Neuronal stem cell (in vitro differentiated cells): Measurements from ENCODE around the gene RFLNA.

Experiments
- DNase-seq: peaks from one replicate; pipeline ENCODE4 v3.0.0-alpha.2; 2013; ENCODE audit warnings: low spot score
- H2AFZ ChIP-seq: one replicate; pipeline ENCODE4 v1.6.1; 2013; ENCODE audit warnings: mild to moderate bottlenecking, low read length, inconsistent platforms
- H2AK5ac ChIP-seq: 2 replicates; pipeline ENCODE4 v1.6.1; 2013; ENCODE audit warnings: low read depth, mild to moderate bottlenecking, inconsistent platforms, low read length, moderate library complexity, mixed read lengths
- H2BK120ac ChIP-seq: 2 replicates; pipeline ENCODE4 v1.6.1; 2013; ENCODE audit warnings: low read depth, mild to moderate bottlenecking, inconsistent platforms, low read length, moderate library complexity, mixed read lengths
- H2BK12ac ChIP-seq: one replicate; pipeline ENCODE4 v1.6.1; 2013; ENCODE audit warnings: low read length, inconsistent platforms
- H2BK15ac ChIP-seq: 2 replicates; pipeline ENCODE4 v1.6.1; 2013; ENCODE audit warnings: mild to moderate bottlenecking, low read length, inconsistent platforms, mixed read lengths
- H2BK5ac ChIP-seq: one replicate; pipeline ENCODE4 v1.6.1; 2013; ENCODE audit warnings: inconsistent platforms, mild to moderate bottlenecking, low read length, moderate library complexity
- H3K14ac ChIP-seq: one replicate; pipeline ENCODE4 v1.6.1; 2013; ENCODE audit warnings: low read length, inconsistent platforms
- H3K18ac ChIP-seq: 2 replicates; pipeline ENCODE4 v1.6.1; 2013; ENCODE audit warnings: low read length, inconsistent platforms
- H3K23ac ChIP-seq: 2 replicates; pipeline ENCODE4 v1.6.1; 2013; ENCODE audit warnings: low read depth, mild to moderate bottlenecking, mixed read lengths, low read length, inconsistent platforms; ENCODE audit not compliant: poor library complexity
- H3K27ac ChIP-seq: replicated peaks from 3 replicates; pipeline ENCODE4 v1.5.1; 2013; ENCODE audit warnings: low read length, inconsistent platforms
- H3K27me3 ChIP-seq, 3 experiments: 2 replicates each; pipeline ENCODE4 v1.6.1; 2013; ENCODE audit warnings: low read length in 3 of 3, mild to moderate bottlenecking in 2 of 3, inconsistent platforms in 1 of 3, low read depth in 1 of 3, mixed read lengths in 1 of 3, moderate library complexity in 1 of 3; ENCODE audit not compliant: control insufficient read depth in 3 of 3, insufficient read depth in 3 of 3
- H3K36me3 ChIP-seq, 2 donors: replicated peaks in 1 of 2; 2 replicates each; pipeline ENCODE4 v1.6.1; 2013; ENCODE audit warnings: low read length in 2 of 2; ENCODE audit not compliant: control insufficient read depth in 2 of 2, insufficient read depth in 2 of 2
- H3K4ac ChIP-seq: 2 replicates; pipeline ENCODE4 v1.6.1; 2013; ENCODE audit warnings: inconsistent platforms, mild to moderate bottlenecking, low read length, moderate library complexity
- H3K4me1 ChIP-seq, 2 donors: 1 replicate in 1 of 2; 2 replicates in 1 of 2; pipeline ENCODE4 v1.6.1; 2013; ENCODE audit warnings: low read length in 2 of 2, low read depth in 1 of 2; ENCODE audit not compliant: control insufficient read depth in 2 of 2, insufficient read depth in 1 of 2
- H3K4me2 ChIP-seq: one replicate; pipeline ENCODE4 v1.6.1; 2013; ENCODE audit warnings: mild to moderate bottlenecking, low read length, inconsistent platforms; ENCODE audit not compliant: insufficient read depth, poor library complexity, severe bottlenecking
- H3K4me3 ChIP-seq, 2 donors: 2 replicates each; pipeline ENCODE4 v1.5.1; 2013; ENCODE audit warnings: low read length in 2 of 2, mild to moderate bottlenecking in 2 of 2, inconsistent platforms in 1 of 2, moderate library complexity in 1 of 2
- H3K79me1 ChIP-seq: one replicate; pipeline ENCODE4 v1.6.1; 2013; ENCODE audit warnings: low read depth, mild to moderate bottlenecking, inconsistent platforms, low read length, moderate library complexity
- H3K9ac ChIP-seq: one replicate; pipeline ENCODE4 v1.6.1; 2013; ENCODE audit warnings: mild to moderate bottlenecking, low read depth, low read length, inconsistent platforms; ENCODE audit not compliant: poor library complexity
- H3K9me3 ChIP-seq, 2 donors: replicated peaks in 1 of 2; 2 replicates each; pipeline versions ENCODE3 to v1.6.1; 2013; ENCODE audit warnings: low read length in 2 of 2, mild to moderate bottlenecking in 2 of 2, inconsistent platforms in 1 of 2, low read depth in 1 of 2, mixed read lengths in 1 of 2, moderate library complexity in 1 of 2; ENCODE audit not compliant: control insufficient read depth in 2 of 2, insufficient read depth in 1 of 2
- H4K8ac ChIP-seq: one replicate; pipeline ENCODE4 v1.6.1; 2013; ENCODE audit warnings: low read depth, mild to moderate bottlenecking, inconsistent platforms, low read length, moderate library complexity
- H4K91ac ChIP-seq: one replicate; pipeline ENCODE4 v1.6.1; 2013; ENCODE audit warnings: low read length, low read depth, mild to moderate bottlenecking, inconsistent platforms; ENCODE audit not compliant: poor library complexity
- WGBS, 2 donors: extraction: QIAGEN DNeasy Blood & Tissue Kit; methylation state at CpG; one replicate each; pipeline ENCODE4 v1.1.7; 2013; ENCODE audit warnings: missing lambda C conversion rate in 2 of 2, mixed read lengths in 1 of 2; ENCODE audit not compliant: insufficient read length in 2 of 2, insufficient replicate concordance in 1 of 2; ENCODE audit errors: extremely low coverage in 2 of 2; 5-methylcytosine and 5-hydroxymethylcytosine counted together

The RFLNA gene

GRCh38 chr12:124301084-124301654 is 6.3 kb downstream of the RFLNA start:
- Histone ChIP-seq H3K9me3 (no peaks in the 10 kb centered on the region), H2BK5ac (no peak overlapping the region), H3K4ac (no peak overlapping the region), H3K36me3 (no peaks in the 10 kb centered on the region), H3K18ac (no peak overlapping the region), H3K4me1 (peaks cover 0 to 5% of the 10 kb centered on the region in 2 donors), H3K4me3 (no peak overlapping the region), H3K27me3 (peaks cover 0 to 12% (median 2%) of the 10 kb centered on the region in 3 experiments), H3K4me2 (no peak overlapping the region), H3K23ac (no peak overlapping the region), H2AFZ (no peak overlapping the region), H3K27ac (no peak overlapping the region), H2BK120ac (no peak overlapping the region), H4K91ac (no peak overlapping the region), H2BK15ac (no peak overlapping the region), H3K14ac (no peak overlapping the region), H4K8ac (no peak overlapping the region), H2AK5ac (peak overlapping the region; percentile 88), H2BK12ac (no peak overlapping the region), H3K9ac (no peak overlapping the region), H3K79me1 (no peaks in the 10 kb centered on the region)
- DNase-seq: no peak
- no CpG with 5 or more reads among the region's 14 CpGs for WGBS, 2 donors

GRCh38 chr12:124302241-124302806 is 7.4 kb downstream of the RFLNA start:
- peaks cover 0 to under 1% (median 0%) of the 10 kb centered on the region in 3 experiments for H3K27me3 ChIP-seq
- no peak overlapping the region for H3K27ac ChIP-seq
- no peak overlapping the region for H2BK15ac ChIP-seq
- no peak overlapping the region for H4K8ac ChIP-seq
- H3K79me1 ChIP-seq: no peaks in the 10 kb centered on the region
- no peak overlapping the region for H3K4ac ChIP-seq
- H3K4me2 ChIP-seq: no peak overlapping the region
- H4K91ac ChIP-seq: no peak overlapping the region
- H3K36me3 ChIP-seq: no peaks in the 10 kb centered on the region
- no peak overlapping the region for H2BK5ac ChIP-seq
- H3K23ac ChIP-seq: no peak overlapping the region
- no peak overlapping the region for H2BK120ac ChIP-seq
- H3K18ac ChIP-seq: no peak overlapping the region
- no peak overlapping the region for H3K4me3 ChIP-seq
- H2AK5ac ChIP-seq: no peak overlapping the region
- no CpG with 5 or more reads among the region's 18 CpGs for WGBS, 2 donors
- no peak overlapping the region for H3K14ac ChIP-seq
- no peaks in the 10 kb centered on the region for H3K4me1 ChIP-seq
- H2BK12ac ChIP-seq: no peak overlapping the region
- no peak for DNase-seq
- no peaks in the 10 kb centered on the region for H3K9me3 ChIP-seq
- H2AFZ ChIP-seq: no peak overlapping the region
- H3K9ac ChIP-seq: no peak overlapping the region

GRCh38 chr12:124302807-124303578 is 8.1 kb downstream of the RFLNA start:
- no peak overlapping the region for H4K91ac ChIP-seq
- no peak overlapping the region for H3K4ac ChIP-seq
- H2BK15ac ChIP-seq: peak overlapping the region; percentile 60
- H2BK120ac ChIP-seq: no peak overlapping the region
- no peaks in the 10 kb centered on the region for H3K27me3 ChIP-seq
- no peak overlapping the region for H3K14ac ChIP-seq
- no peaks in the 10 kb centered on the region for H3K36me3 ChIP-seq
- no peak for DNase-seq
- H3K9ac ChIP-seq: no peak overlapping the region
- H3K4me2 ChIP-seq: no peak overlapping the region
- no peak overlapping the region for H3K23ac ChIP-seq
- H2BK5ac ChIP-seq: no peak overlapping the region
- H2AFZ ChIP-seq: no peak overlapping the region
- no peak overlapping the region for H4K8ac ChIP-seq
- H3K9me3 ChIP-seq: no peaks in the 10 kb centered on the region
- H3K4me1 ChIP-seq: no peaks in the 10 kb centered on the region
- peak overlapping the region; percentile 35 for H3K18ac ChIP-seq
- H3K79me1 ChIP-seq: no peaks in the 10 kb centered on the region
- H3K4me3 ChIP-seq: peak overlapping the region in 1 of 2 donors; percentile 22
- no peak overlapping the region for H3K27ac ChIP-seq
- no CpG with 5 or more reads among the region's 27 CpGs for WGBS, 2 donors
- no peak overlapping the region for H2BK12ac ChIP-seq
- H2AK5ac ChIP-seq: peak overlapping the region; percentile 33

- DNase-seq: no peak
- Histone ChIP-seq H4K8ac (no peak overlapping the region), H4K91ac (peak overlapping the region; percentile 75), H3K4ac (no peak overlapping the region), H3K9me3 (no peaks in the 10 kb centered on the region), H3K4me3 (no peak overlapping the region), H2BK12ac (no peak overlapping the region), H3K27me3 (no peaks in the 10 kb centered on the region), H3K27ac (no peak overlapping the region), H3K4me1 (no peaks in the 10 kb centered on the region), H3K23ac (peak overlapping the region; percentile 37), H2AFZ (no peak overlapping the region), H3K79me1 (no peaks in the 10 kb centered on the region), H3K36me3 (no peaks in the 10 kb centered on the region), H2BK120ac (no peak overlapping the region), H3K4me2 (no peak overlapping the region), H3K18ac (peak overlapping the region; percentile 84), H2BK15ac (peak overlapping the region; percentile 60), H3K9ac (peak overlapping the region; percentile 34), H3K14ac (no peak overlapping the region), H2AK5ac (peak overlapping the region; percentile 33), H2BK5ac (no peak overlapping the region)
- no CpG with 5 or more reads among the region's 38 CpGs for WGBS, 2 donors
These were observed 8.9 kb downstream of the RFLNA start for GRCh38 chr12:124303579-124304313.
